WTC11 (cell line): Measurements from ENCODE around the gene PLAA. TPM values are rescaled to one million over a fixed set of nuclear protein-coding genes. Genes with fewer than 3 reads are reported as not detected.

ENCODE experiments used
- ATAC-seq: fragments of 200-7000 bp; cut with Tn5 transposase; 2 replicates; pipeline ENCODE4 v1.10.0; 2021; ENCODE audit warnings: mild to moderate bottlenecking, moderate library complexity
- CTCF ChIA-PET: fragments of 300-600 bp; sonication (Branson Sonifier 250); formaldehyde crosslinking; loops from one replicate; lab custom pipeline; 2021; ENCODE audit warnings: antibody characterized with exemption; lab: Charles Lee
- POLR2A ChIA-PET: fragments of 350-600 bp; sonication (Branson Sonifier 250); formaldehyde crosslinking; loops from one replicate; lab custom pipeline; 2021; ENCODE audit warnings: antibody characterized with exemption; lab: Charles Lee
- DNase-seq: peaks from one replicate; pipeline ENCODE4 v3.0.0; 2021; ENCODE audit warnings: low spot score
- H3K27ac Mint-ChIP-seq: 2 replicates; pipeline ENCODE4 v1.8.0; 2021; ENCODE audit warnings: mixed read lengths
- H3K27me3 Mint-ChIP-seq: 2 replicates; pipeline ENCODE4 v1.8.0; 2021; ENCODE audit warnings: low read depth, mild to moderate bottlenecking, moderate library complexity, mixed read lengths
- H3K36me3 Mint-ChIP-seq: 2 replicates; pipeline ENCODE4 v1.8.0; 2021; ENCODE audit warnings: mixed read lengths
- H3K4me1 Mint-ChIP-seq: 2 replicates; pipeline ENCODE4 v1.8.0; 2022; ENCODE audit warnings: mixed read lengths
- H3K4me3 Mint-ChIP-seq: 2 replicates; pipeline ENCODE4 v1.8.0; 2021; ENCODE audit warnings: mild to moderate bottlenecking, moderate library complexity, mixed read lengths
- H3K9me3 Mint-ChIP-seq: 2 replicates; pipeline ENCODE4 v1.8.0; 2021; ENCODE audit warnings: mixed read lengths
- AR ChIP-seq: fragments of 250-450 bp; sonication (Bioruptor Pico); IDR thresholded peaks from 2 replicates; pipeline ENCODE4 v1.9.0; 2021; ENCODE audit warnings: mild to moderate bottlenecking
- CREM ChIP-seq: sonication (generic); formaldehyde crosslinking; IDR thresholded peaks from 2 replicates; pipeline ENCODE4 v1.8.1; 2022; ENCODE audit warnings: mild to moderate bottlenecking, missing genetic modification reagents, moderate library complexity
- E2F4 ChIP-seq: sonication (generic); formaldehyde crosslinking; IDR thresholded peaks from 2 replicates; pipeline ENCODE4 v1.8.1; 2022; ENCODE audit warnings: low read depth, mild to moderate bottlenecking, moderate library complexity, missing genetic modification reagents, borderline replicate concordance
- ELF4 ChIP-seq: sonication (generic); formaldehyde crosslinking; IDR thresholded peaks from 2 replicates; pipeline ENCODE4 v1.8.1; 2022; ENCODE audit warnings: low read depth, mild to moderate bottlenecking, moderate library complexity, missing genetic modification reagents
- ESRRA ChIP-seq: sonication (generic); formaldehyde crosslinking; IDR thresholded peaks from 2 replicates; pipeline ENCODE4 v1.8.1; 2022; ENCODE audit warnings: mild to moderate bottlenecking, missing genetic modification reagents, borderline replicate concordance
- FOXP4 ChIP-seq: sonication (generic); formaldehyde crosslinking; IDR thresholded peaks from 2 replicates; pipeline ENCODE4 v1.8.0; 2022; ENCODE audit warnings: mild to moderate bottlenecking, missing genetic modification reagents
- GTF2I ChIP-seq: fragments of 250-450 bp; sonication (Bioruptor Pico); conservative IDR thresholded peaks from 2 replicates; pipeline ENCODE4 v1.4.0; 2021; ENCODE audit warnings: mild to moderate bottlenecking
- MAX ChIP-seq: sonication (generic); formaldehyde crosslinking; IDR thresholded peaks from 2 replicates; pipeline ENCODE4 v1.8.0; 2022; ENCODE audit warnings: mild to moderate bottlenecking, missing genetic modification reagents
- MYBL2 ChIP-seq: sonication (generic); formaldehyde crosslinking; IDR thresholded peaks from 2 replicates; pipeline ENCODE4 v1.8.1; 2023; ENCODE audit warnings: mild to moderate bottlenecking, moderate library complexity, missing genetic modification reagents
- NFATC4 ChIP-seq: fragments of 250-450 bp; sonication (Bioruptor Pico); IDR thresholded peaks from 2 replicates; pipeline ENCODE4 v1.9.0; 2021; ENCODE audit warnings: mild to moderate bottlenecking
- RELA ChIP-seq: sonication (generic); formaldehyde crosslinking; IDR thresholded peaks from 2 replicates; pipeline ENCODE4 v1.8.1; 2022; ENCODE audit warnings: missing genetic modification reagents, mild to moderate bottlenecking, borderline replicate concordance
- SMAD3 ChIP-seq: sonication (generic); formaldehyde crosslinking; IDR thresholded peaks from 2 replicates; pipeline ENCODE4 v1.8.0; 2022; ENCODE audit warnings: missing genetic modification reagents, mild to moderate bottlenecking, borderline replicate concordance
- TP53 ChIP-seq: sonication (generic); formaldehyde crosslinking; IDR thresholded peaks from 2 replicates; pipeline ENCODE4 v1.8.1; 2023; ENCODE audit warnings: mild to moderate bottlenecking, missing genetic modification reagents
- ZNF396 ChIP-seq: fragments of 250-450 bp; sonication (Bioruptor Pico); IDR thresholded peaks from 2 replicates; pipeline ENCODE4 v1.8.0; 2021; ENCODE audit warnings: mild to moderate bottlenecking, moderate library complexity, borderline replicate concordance
- total RNA-seq: library from RNA; stranded (reverse); gene quantifications from 3 replicates; pipeline ENCODE4 v1.2.3, GENCODE V29; 2021
- TF ChIP-seq, protein P1 (sequence below): sonication (generic); formaldehyde crosslinking; IDR thresholded peaks from 2 replicates; pipeline ENCODE4 v1.8.1; 2022; ENCODE audit warnings: mild to moderate bottlenecking, moderate library complexity, missing genetic modification reagents
- TF ChIP-seq, protein P2 (sequence below): sonication (generic); formaldehyde crosslinking; IDR thresholded peaks from 2 replicates; pipeline ENCODE4 v1.8.1; 2023; ENCODE audit warnings: mild to moderate bottlenecking, missing genetic modification reagents
- TF ChIP-seq, protein P3 (sequence below): sonication (generic); formaldehyde crosslinking; IDR thresholded peaks from 2 replicates; pipeline ENCODE4 v1.8.1; 2022; ENCODE audit warnings: mild to moderate bottlenecking, missing genetic modification reagents, moderate library complexity, borderline replicate concordance
- TF ChIP-seq, protein P4 (sequence below): fragments of 250-450 bp; sonication (Bioruptor Pico); IDR thresholded peaks from 2 replicates; pipeline ENCODE4 v1.9.0; 2021; ENCODE audit warnings: moderate library complexity, mild to moderate bottlenecking, inconsistent platforms, borderline replicate concordance
- TF ChIP-seq, protein P5 (sequence below): sonication (generic); formaldehyde crosslinking; IDR thresholded peaks from 2 replicates; pipeline ENCODE4 v1.8.0; 2023; ENCODE audit warnings: missing genetic modification reagents, mild to moderate bottlenecking, borderline replicate concordance

PLAA gene
- total RNA-seq, 1 experiment from 2014 or later = 56.1 TPM

GRCh38 chr9:26882154-26882553 lies 64.9 kb downstream of the PLAA start:
- POLR2A ChIA-PET = no interaction called here
- peaks cover 90% of the 10 kb centered on the region for H3K36me3 Mint-ChIP-seq
- no peak overlapping the region for H3K4me3 Mint-ChIP-seq
- TF ChIP-seq ELF4 (CRISPR knock-in tag) (no peak), TP53 (no peak)
- H3K4me1 Mint-ChIP-seq = no peaks in the 10 kb centered on the region
- H3K27me3 Mint-ChIP-seq = no peaks in the 10 kb centered on the region
- H3K9me3 Mint-ChIP-seq = peaks cover 33% of the 10 kb centered on the region
- CTCF ChIA-PET = no interaction called here
- ATAC-seq (no peak), DNase-seq (no peak)
- no peak overlapping the region for H3K27ac Mint-ChIP-seq

DNA sequence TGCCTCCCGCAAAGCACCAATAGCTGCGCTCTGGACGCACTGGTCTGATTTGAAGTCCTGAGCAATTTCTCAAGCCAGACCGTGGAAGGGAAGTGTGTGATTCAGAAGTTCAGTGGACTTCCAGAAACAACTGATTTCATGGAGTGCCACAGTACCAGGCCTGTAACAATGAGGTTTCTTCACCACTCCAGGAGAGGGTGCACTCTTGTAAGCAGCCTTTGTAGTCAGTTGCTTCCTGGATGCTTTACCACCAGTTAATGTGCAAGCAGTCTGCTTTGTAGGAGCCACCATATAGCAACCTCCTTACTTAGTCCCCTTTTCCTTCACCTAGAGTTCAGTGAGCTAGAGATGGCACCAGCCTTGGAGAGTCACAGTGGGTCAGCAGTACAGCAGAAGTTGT lies 66.8 kb downstream of the PLAA start:
- H3K36me3 Mint-ChIP-seq = peaks cover 82% of the 10 kb centered on the region
- no peak overlapping the region for H3K27ac Mint-ChIP-seq
- POLR2A ChIA-PET = no interaction called here
- peaks cover 33% of the 10 kb centered on the region for H3K9me3 Mint-ChIP-seq
- H3K4me1 Mint-ChIP-seq = no peaks in the 10 kb centered on the region
- ATAC-seq (no peak), DNase-seq (no peak)
- no peak overlapping the region for H3K4me3 Mint-ChIP-seq
- H3K27me3 Mint-ChIP-seq = no peaks in the 10 kb centered on the region
- CTCF ChIA-PET = no interaction called here
- no peak for TF ChIP-seq MAX (CRISPR knock-in tag)
- TF ChIP-seq, protein P1, sequence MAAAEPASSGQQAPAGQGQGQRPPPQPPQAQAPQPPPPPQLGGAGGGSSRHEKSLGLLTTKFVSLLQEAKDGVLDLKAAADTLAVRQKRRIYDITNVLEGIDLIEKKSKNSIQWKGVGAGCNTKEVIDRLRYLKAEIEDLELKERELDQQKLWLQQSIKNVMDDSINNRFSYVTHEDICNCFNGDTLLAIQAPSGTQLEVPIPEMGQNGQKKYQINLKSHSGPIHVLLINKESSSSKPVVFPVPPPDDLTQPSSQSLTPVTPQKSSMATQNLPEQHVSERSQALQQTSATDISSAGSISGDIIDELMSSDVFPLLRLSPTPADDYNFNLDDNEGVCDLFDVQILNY = no peak
- TF ChIP-seq FOXP4 = no peak
- TF ChIP-seq, protein P2, sequence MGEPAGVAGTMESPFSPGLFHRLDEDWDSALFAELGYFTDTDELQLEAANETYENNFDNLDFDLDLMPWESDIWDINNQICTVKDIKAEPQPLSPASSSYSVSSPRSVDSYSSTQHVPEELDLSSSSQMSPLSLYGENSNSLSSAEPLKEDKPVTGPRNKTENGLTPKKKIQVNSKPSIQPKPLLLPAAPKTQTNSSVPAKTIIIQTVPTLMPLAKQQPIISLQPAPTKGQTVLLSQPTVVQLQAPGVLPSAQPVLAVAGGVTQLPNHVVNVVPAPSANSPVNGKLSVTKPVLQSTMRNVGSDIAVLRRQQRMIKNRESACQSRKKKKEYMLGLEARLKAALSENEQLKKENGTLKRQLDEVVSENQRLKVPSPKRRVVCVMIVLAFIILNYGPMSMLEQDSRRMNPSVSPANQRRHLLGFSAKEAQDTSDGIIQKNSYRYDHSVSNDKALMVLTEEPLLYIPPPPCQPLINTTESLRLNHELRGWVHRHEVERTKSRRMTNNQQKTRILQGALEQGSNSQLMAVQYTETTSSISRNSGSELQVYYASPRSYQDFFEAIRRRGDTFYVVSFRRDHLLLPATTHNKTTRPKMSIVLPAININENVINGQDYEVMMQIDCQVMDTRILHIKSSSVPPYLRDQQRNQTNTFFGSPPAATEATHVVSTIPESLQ = no peak
- no peak for TF ChIP-seq NFATC4 (CRISPR knock-in tag)
- no peak for TF ChIP-seq GTF2I (CRISPR knock-in tag)
- TF ChIP-seq, protein P3, sequence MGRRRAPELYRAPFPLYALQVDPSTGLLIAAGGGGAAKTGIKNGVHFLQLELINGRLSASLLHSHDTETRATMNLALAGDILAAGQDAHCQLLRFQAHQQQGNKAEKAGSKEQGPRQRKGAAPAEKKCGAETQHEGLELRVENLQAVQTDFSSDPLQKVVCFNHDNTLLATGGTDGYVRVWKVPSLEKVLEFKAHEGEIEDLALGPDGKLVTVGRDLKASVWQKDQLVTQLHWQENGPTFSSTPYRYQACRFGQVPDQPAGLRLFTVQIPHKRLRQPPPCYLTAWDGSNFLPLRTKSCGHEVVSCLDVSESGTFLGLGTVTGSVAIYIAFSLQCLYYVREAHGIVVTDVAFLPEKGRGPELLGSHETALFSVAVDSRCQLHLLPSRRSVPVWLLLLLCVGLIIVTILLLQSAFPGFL = no peak
- no peak for TF ChIP-seq ESRRA (CRISPR knock-in tag)
- no peak for TF ChIP-seq CREM
- TF ChIP-seq ZNF396 = no peak
- TF ChIP-seq, protein P4, sequence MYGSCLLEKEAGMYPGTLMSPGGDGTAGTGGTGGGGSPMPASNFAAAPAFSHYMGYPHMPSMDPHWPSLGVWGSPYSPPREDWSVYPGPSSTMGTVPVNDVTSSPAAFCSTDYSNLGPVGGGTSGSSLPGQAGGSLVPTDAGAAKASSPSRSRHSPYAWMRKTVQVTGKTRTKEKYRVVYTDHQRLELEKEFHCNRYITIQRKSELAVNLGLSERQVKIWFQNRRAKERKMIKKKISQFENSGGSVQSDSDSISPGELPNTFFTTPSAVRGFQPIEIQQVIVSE (CRISPR knock-in tag) = no peak
- TF ChIP-seq RELA (CRISPR knock-in tag) = no peak
- no peak for TF ChIP-seq SMAD3
- TF ChIP-seq MYBL2 (CRISPR knock-in tag) = no peak
- TF ChIP-seq E2F4 (CRISPR knock-in tag) = no peak
- no peak for TF ChIP-seq AR (CRISPR knock-in tag)
- TF ChIP-seq, protein P5, sequence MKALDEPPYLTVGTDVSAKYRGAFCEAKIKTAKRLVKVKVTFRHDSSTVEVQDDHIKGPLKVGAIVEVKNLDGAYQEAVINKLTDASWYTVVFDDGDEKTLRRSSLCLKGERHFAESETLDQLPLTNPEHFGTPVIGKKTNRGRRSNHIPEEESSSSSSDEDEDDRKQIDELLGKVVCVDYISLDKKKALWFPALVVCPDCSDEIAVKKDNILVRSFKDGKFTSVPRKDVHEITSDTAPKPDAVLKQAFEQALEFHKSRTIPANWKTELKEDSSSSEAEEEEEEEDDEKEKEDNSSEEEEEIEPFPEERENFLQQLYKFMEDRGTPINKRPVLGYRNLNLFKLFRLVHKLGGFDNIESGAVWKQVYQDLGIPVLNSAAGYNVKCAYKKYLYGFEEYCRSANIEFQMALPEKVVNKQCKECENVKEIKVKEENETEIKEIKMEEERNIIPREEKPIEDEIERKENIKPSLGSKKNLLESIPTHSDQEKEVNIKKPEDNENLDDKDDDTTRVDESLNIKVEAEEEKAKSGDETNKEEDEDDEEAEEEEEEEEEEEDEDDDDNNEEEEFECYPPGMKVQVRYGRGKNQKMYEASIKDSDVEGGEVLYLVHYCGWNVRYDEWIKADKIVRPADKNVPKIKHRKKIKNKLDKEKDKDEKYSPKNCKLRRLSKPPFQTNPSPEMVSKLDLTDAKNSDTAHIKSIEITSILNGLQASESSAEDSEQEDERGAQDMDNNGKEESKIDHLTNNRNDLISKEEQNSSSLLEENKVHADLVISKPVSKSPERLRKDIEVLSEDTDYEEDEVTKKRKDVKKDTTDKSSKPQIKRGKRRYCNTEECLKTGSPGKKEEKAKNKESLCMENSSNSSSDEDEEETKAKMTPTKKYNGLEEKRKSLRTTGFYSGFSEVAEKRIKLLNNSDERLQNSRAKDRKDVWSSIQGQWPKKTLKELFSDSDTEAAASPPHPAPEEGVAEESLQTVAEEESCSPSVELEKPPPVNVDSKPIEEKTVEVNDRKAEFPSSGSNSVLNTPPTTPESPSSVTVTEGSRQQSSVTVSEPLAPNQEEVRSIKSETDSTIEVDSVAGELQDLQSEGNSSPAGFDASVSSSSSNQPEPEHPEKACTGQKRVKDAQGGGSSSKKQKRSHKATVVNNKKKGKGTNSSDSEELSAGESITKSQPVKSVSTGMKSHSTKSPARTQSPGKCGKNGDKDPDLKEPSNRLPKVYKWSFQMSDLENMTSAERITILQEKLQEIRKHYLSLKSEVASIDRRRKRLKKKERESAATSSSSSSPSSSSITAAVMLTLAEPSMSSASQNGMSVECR = no peak
